GM23338 (cell line): ENCODE measurements around the gene TNIP2. TPM values are rescaled to one million over a fixed set of nuclear protein-coding genes. Genes with fewer than 3 reads are reported as not detected.

ENCODE experiments used
- ATAC-seq: fragments of 200-7000 bp; cut with Tn5 transposase; 3 replicates; pipeline ENCODE4 v1.9.1; 2020
- DNase-seq: peaks from one replicate; pipeline ENCODE4 v3.0.0-alpha.2; 2015; ENCODE audit warnings: low spot score
- H2AFZ ChIP-seq: fragments of 200-600 bp; sonication (generic); 2 replicates; pipeline ENCODE4 v1.8.0; 2016; ENCODE audit warnings: antibody characterized with exemption, mild to moderate bottlenecking, moderate library complexity
- H3F3A ChIP-seq: fragments of 200-600 bp; sonication (generic); replicated peaks from 2 replicates; pipeline ENCODE4 v1.8.0; 2017; ENCODE audit warnings: antibody characterized with exemption, mixed run types, low read depth
- H3K27ac ChIP-seq: fragments of 200-600 bp; sonication (generic); 2 replicates; pipeline ENCODE4 v1.6.1; 2016; ENCODE audit warnings: low read depth
- H3K27me3 ChIP-seq: fragments of 200-600 bp; sonication (generic); 2 replicates; pipeline ENCODE4 v1.8.0; 2016; ENCODE audit warnings: mild to moderate bottlenecking, mixed run types, moderate library complexity; ENCODE audit not compliant: insufficient read depth
- H3K36me3 ChIP-seq: fragments of 200-600 bp; sonication (generic); 2 replicates; pipeline ENCODE4 v1.8.0; 2016; ENCODE audit warnings: mild to moderate bottlenecking; ENCODE audit not compliant: insufficient read depth
- H3K4me1 ChIP-seq: fragments of 200-600 bp; sonication (generic); 2 replicates; pipeline ENCODE4 v1.8.0; 2016; ENCODE audit warnings: mild to moderate bottlenecking, moderate library complexity; ENCODE audit not compliant: insufficient read depth
- H3K4me2 ChIP-seq: fragments of 200-600 bp; sonication (generic); 2 replicates; pipeline ENCODE4 v1.7.1; 2017; ENCODE audit warnings: mixed run types
- H3K4me3 ChIP-seq: fragments of 200-600 bp; sonication (generic); 2 replicates; pipeline ENCODE4 v1.6.1; 2016; ENCODE audit warnings: mixed run types
- H3K79me2 ChIP-seq: fragments of 200-600 bp; sonication (generic); replicated peaks from 2 replicates; pipeline ENCODE4 v1.8.0; 2017; ENCODE audit warnings: mild to moderate bottlenecking; ENCODE audit not compliant: insufficient read depth
- H3K9me2 ChIP-seq: fragments of 200-600 bp; sonication (generic); 2 replicates; pipeline ENCODE4 v1.8.0; 2017; ENCODE audit not compliant: insufficient read depth
- H4K20me1 ChIP-seq: fragments of 200-600 bp; sonication (generic); replicated peaks from 2 replicates; pipeline ENCODE4 v1.8.0; 2017; ENCODE audit warnings: mild to moderate bottlenecking; ENCODE audit not compliant: insufficient read depth
- H3K27ac Mint-ChIP-seq: 2 replicates; pipeline ENCODE4 v1.8.0; 2020; ENCODE audit warnings: inconsistent platforms, mild to moderate bottlenecking, moderate library complexity, mixed read lengths
- H3K27me3 Mint-ChIP-seq: 3 replicates; pipeline ENCODE4 v1.8.0; 2022; ENCODE audit warnings: low read depth, mild to moderate bottlenecking, moderate library complexity, mixed read lengths, inconsistent platforms; ENCODE audit not compliant: insufficient read depth, poor library complexity
- H3K36me3 Mint-ChIP-seq: 3 replicates; pipeline ENCODE4 v1.8.0; 2021; ENCODE audit warnings: low read depth, mild to moderate bottlenecking, inconsistent platforms, moderate library complexity, mixed read lengths
- H3K4me1 Mint-ChIP-seq: 3 replicates; pipeline ENCODE4 v1.8.0; 2020; ENCODE audit warnings: mild to moderate bottlenecking, inconsistent platforms, mixed read lengths
- H3K4me3 Mint-ChIP-seq: 3 replicates; pipeline ENCODE4 v1.8.0; 2021; ENCODE audit warnings: moderate library complexity, mild to moderate bottlenecking, inconsistent platforms, mixed read lengths
- H3K9me3 Mint-ChIP-seq: 3 replicates; pipeline ENCODE4 v1.8.0; 2020; ENCODE audit warnings: moderate library complexity, mild to moderate bottlenecking, inconsistent platforms, mixed read lengths
- CREB1 ChIP-seq: fragments of 250-450 bp; sonication (Bioruptor Pico); IDR thresholded peaks from 2 replicates; pipeline ENCODE4 v1.5.0; 2020; ENCODE audit warnings: low read depth, mild to moderate bottlenecking, moderate library complexity
- CTCF ChIP-seq, 2 experiments: fragments of 200-600 bp in 1 of 2; sonication (generic) in 1 of 2; conservative IDR thresholded peaks; 2 replicates each; pipeline versions ENCODE4 v1.5.1 to v1.6.1; 2016 to 2017; ENCODE audit warnings: antibody characterized with exemption in 2 of 2, low read depth in 2 of 2, mild to moderate bottlenecking in 2 of 2, moderate library complexity in 1 of 2
- ETS1 ChIP-seq: IDR thresholded peaks from 2 replicates; pipeline ENCODE4 v1.6.1; 2016; ENCODE audit warnings: antibody characterized with exemption
- EZH2 ChIP-seq: fragments of 200-600 bp; sonication (generic); IDR thresholded peaks from one replicate; pipeline ENCODE4 v1.8.0; 2017; ENCODE audit warnings: antibody characterized with exemption, mild to moderate bottlenecking, low read depth; ENCODE audit not compliant: unreplicated experiment
- EZH2phosphoT487 ChIP-seq: fragments of 200-600 bp; sonication (generic); IDR thresholded peaks from one replicate; pipeline ENCODE4 v1.8.1; 2018; ENCODE audit warnings: antibody characterized with exemption; ENCODE audit not compliant: unreplicated experiment
- JUNB ChIP-seq: IDR thresholded peaks from one replicate; pipeline ENCODE4 v1.6.1; 2016; ENCODE audit warnings: antibody characterized with exemption; ENCODE audit not compliant: unreplicated experiment
- NANOG ChIP-seq: IDR thresholded peaks from 2 replicates; pipeline ENCODE4 v1.6.1; 2016; ENCODE audit warnings: antibody characterized with exemption, borderline replicate concordance
- POLR2AphosphoS5 ChIP-seq: IDR thresholded peaks from 2 replicates; pipeline ENCODE4 v1.6.1; 2016; ENCODE audit warnings: antibody characterized with exemption, low read depth
- REST ChIP-seq: IDR thresholded peaks from one replicate; pipeline ENCODE4 v1.6.1; 2018; ENCODE audit warnings: antibody characterized with exemption; ENCODE audit not compliant: unreplicated experiment
- STAT1 ChIP-seq: IDR thresholded peaks from one replicate; pipeline ENCODE4 v1.6.1; 2016; ENCODE audit warnings: antibody characterized with exemption; ENCODE audit not compliant: unreplicated experiment
- ZNF114 ChIP-seq: fragments of 250-450 bp; sonication (Bioruptor Pico); IDR thresholded peaks from 2 replicates; pipeline ENCODE4 v1.5.0; 2020; ENCODE audit warnings: mild to moderate bottlenecking, moderate library complexity
- ZNF331 ChIP-seq: fragments of 250-450 bp; sonication (Bioruptor Pico); IDR thresholded peaks from 2 replicates; pipeline ENCODE4 v1.5.0; 2020; ENCODE audit warnings: low read depth, mild to moderate bottlenecking, moderate library complexity
- ZNF462 ChIP-seq: fragments of 250-450 bp; sonication (Bioruptor Pico); IDR thresholded peaks from 2 replicates; pipeline ENCODE4 v1.5.0; 2020; ENCODE audit warnings: mild to moderate bottlenecking, moderate library complexity
- polyA plus RNA-seq: library from polyadenylated mRNA; unstranded; fragments of >200 nt; fragmentation: Nextera tagmentation; extraction: Ambion mirVana; gene quantifications from 2 replicates; pipeline ENCODE4 v1.2.1, GENCODE V29; 2016
- total RNA-seq: library from RNA; depleted of rRNA; stranded (reverse); fragments of >200 nt; shearing (Covaris generic); gene quantifications from 2 replicates; pipeline ENCODE4 v1.2.3, GENCODE V29; 2014

TNIP2 gene
- total and polyA plus RNA-seq, 2 experiments from 2014 or later: 34.8 to 61.4 TPM

GRCh38 chr4:2722033-2722432 lies 34.1 kb downstream of the TNIP2 start:
- ATAC-seq: no peak

More at GRCh38 chr4:2722033-2722432, 34.1 kb downstream of the TNIP2 start:
- Histone ChIP-seq H4K20me1 (no peaks in the 10 kb centered on the region; the same call in 1 of the 2 replicates), H2AFZ (no peak overlapping the region), H3K36me3 (peaks cover 7% of the 10 kb centered on the region), H3K4me2 (no peak overlapping the region), H3K4me3 (no peak overlapping the region), H3K79me2 (no peaks in the 10 kb centered on the region), H3K27me3 (no peaks in the 10 kb centered on the region), H3K27ac (no peak overlapping the region), H3F3A (no peaks in the 10 kb centered on the region), H3K9me2 (no peaks in the 10 kb centered on the region), H3K4me1 (no peaks in the 10 kb centered on the region)
- no peaks in the 10 kb centered on the region for H3K4me1 Mint-ChIP-seq
- H3K27ac Mint-ChIP-seq: no peak overlapping the region
- DNase-seq: no peak
- H3K4me3 Mint-ChIP-seq: no peak overlapping the region
- no peaks in the 10 kb centered on the region for H3K9me3 Mint-ChIP-seq
- peaks cover 4% of the 10 kb centered on the region for H3K27me3 Mint-ChIP-seq
- no peak for TF ChIP-seq ZNF462 (CRISPR knock-in tag)
- no peak for TF ChIP-seq EZH2
- TF ChIP-seq REST: no peak
- no peak for TF ChIP-seq POLR2AphosphoS5
- no peak for TF ChIP-seq STAT1
- no peak for TF ChIP-seq ETS1
- no peak for TF ChIP-seq CTCF (conservative IDR thresholded peaks at IDR 0.05; ENCODE audit: low read depth in 2 of 2)
- TF ChIP-seq ZNF331 (CRISPR knock-in tag): no peak
- TF ChIP-seq NANOG: no peak
- no peak for TF ChIP-seq JUNB
- TF ChIP-seq ZNF114 (CRISPR knock-in tag): no peak
- TF ChIP-seq EZH2phosphoT487: no peak
- no peak for TF ChIP-seq CREB1 (CRISPR knock-in tag)
- peaks cover 37% of the 10 kb centered on the region for H3K36me3 Mint-ChIP-seq
